Activated CD4-positive, alpha-beta T cell treated with anti-CD3 and anti-CD28 coated beads for 36 hours (primary cell): ENCODE measurements around the gene CD300LF. TPM values are rescaled to one million over a fixed set of nuclear protein-coding genes. Genes with fewer than 3 reads are reported as not detected.

Experiments used
- ATAC-seq: fragments of 200-7000 bp; cut with Tn5 transposase; one replicate; pipeline ENCODE4 v1.10.0; 2021; ENCODE audit warnings: mild to moderate bottlenecking, moderate library complexity
- CTCF ChIA-PET: fragments of 350-600 bp; sonication (Branson Sonifier 250); formaldehyde crosslinking; loops from one replicate; lab custom pipeline; 2021; ENCODE audit warnings: antibody characterized with exemption; lab: Charles Lee
- POLR2A ChIA-PET: fragments of 350-600 bp; sonication (Branson Sonifier 250); formaldehyde crosslinking; loops from one replicate; lab custom pipeline; 2021; ENCODE audit warnings: antibody characterized with exemption, inconsistent platforms; lab: Charles Lee
- DNase-seq: peaks from one replicate; pipeline ENCODE4 v3.0.0-alpha.2; 2020
- H3K27ac Mint-ChIP-seq: one replicate; pipeline ENCODE4 v1.8.0; 2021; ENCODE audit warnings: mixed read lengths
- H3K27me3 Mint-ChIP-seq: one replicate; pipeline ENCODE4 v1.8.0; 2021; ENCODE audit warnings: mixed read lengths
- H3K36me3 Mint-ChIP-seq: one replicate; pipeline ENCODE4 v1.8.0; 2021; ENCODE audit warnings: low read depth, mixed read lengths
- H3K4me1 Mint-ChIP-seq: one replicate; pipeline ENCODE4 v1.8.0; 2021; ENCODE audit warnings: mixed read lengths
- H3K4me3 Mint-ChIP-seq: one replicate; pipeline ENCODE4 v1.8.0; 2021; ENCODE audit warnings: mild to moderate bottlenecking, moderate library complexity, mixed read lengths
- H3K9me3 Mint-ChIP-seq: one replicate; pipeline ENCODE4 v1.8.0; 2021; ENCODE audit warnings: low read depth, mixed read lengths
- intact Hi-C, 2 experiments: fragments of 100-400 bp; cut with DNase I in 1 of 2; cut with micrococcal nuclease in 1 of 2; formaldehyde crosslinking; loops; one replicate each; pipeline versions ENCODE4 v1.14.2 to v1.15.1; 2022 to 2024; cut with DNase I, micrococcal nuclease
- total RNA-seq, 2 experiments: library from RNA; stranded (reverse); gene quantifications; one replicate each; pipeline ENCODE4 v1.2.3, GENCODE V29; 2021

The CD300LF gene
- total RNA-seq: not detected

GRCh38 chr17:74712756-74713155 is at the start of gene CD300LF:
Gene CD300LF, minus strand, starts transcription at chr17:74712923. Its CDS starts 57 bp downstream, at chr17:74712866.
- ATAC-seq: no peak
- intact Hi-C loops: no loop called here
- Mint-ChIP-seq H3K27ac (no peak within 1 kb of the TSS), H3K4me1 (peaks cover 6% of the 10 kb centered on the region), H3K4me3 (no peak within 1 kb of the TSS), H3K27me3 (peaks cover 2% of the 10 kb centered on the region), H3K36me3 (no peaks in the 10 kb centered on the region), H3K9me3 (no peaks in the 10 kb centered on the region)
- ChIA-PET CTCF (no interaction called here), POLR2A (interaction anchor here (0.5 kb wide), 1 partner anchor 23 kb away, joined by 3 read pairs; no protein-coding TSS in a partner anchor)
- DNase-seq: no peak

- Mint-ChIP-seq H3K36me3 (peaks cover 16% of the 10 kb centered on the region), H3K4me3 (no peak overlapping the region), H3K9me3 (no peaks in the 10 kb centered on the region), H3K27ac (no peak overlapping the region), H3K27me3 (no peaks in the 10 kb centered on the region), H3K4me1 (peaks cover 44% of the 10 kb centered on the region)
- CTCF ChIA-PET: interaction anchor here (0.6 to 1.9 kb wide), 5 partner anchors 9 to 104 kb away, joined by 3 to 9 read pairs (median 4); no protein-coding TSS in a partner anchor
- POLR2A ChIA-PET: interaction anchor here (0.6 kb wide), 1 partner anchor 9 kb away, joined by 3 read pairs; no protein-coding TSS in a partner anchor
- DNase-seq (no peak), ATAC-seq (no peak)
- intact Hi-C loops: no loop called here
Observed at GRCh38 chr17:74761931-74762330, 49.2 kb upstream of the CD300LF start.

- intact Hi-C loops: no loop called here
- Mint-ChIP-seq H3K27ac (peak overlapping the region; percentile 3), H3K27me3 (no peaks in the 10 kb centered on the region), H3K4me1 (peaks cover 49% of the 10 kb centered on the region), H3K4me3 (no peak overlapping the region), H3K9me3 (no peaks in the 10 kb centered on the region), H3K36me3 (peaks cover 13% of the 10 kb centered on the region)
- ChIA-PET CTCF (interaction anchor here (1.0 to 8.2 kb wide), 6 partner anchors 9 to 103 kb away, joined by 3 to 82 read pairs (median 8); partner anchors contain the start of gene NHERF1), POLR2A (interaction anchor here (0.6 kb wide), 1 partner anchor 9 kb away, joined by 3 read pairs; no protein-coding TSS in a partner anchor)
- ATAC-seq (no peak), DNase-seq (no peak)
Observed at GRCh38 chr17:74761419-74761818, 48.7 kb upstream of the CD300LF start.

- H3K9me3 Mint-ChIP-seq: no peaks in the 10 kb centered on the region
- no peaks in the 10 kb centered on the region for H3K27me3 Mint-ChIP-seq
- intact Hi-C loops: no loop called here
- peaks cover 10% of the 10 kb centered on the region for H3K36me3 Mint-ChIP-seq
- DNase-seq (no peak), ATAC-seq (no peak)
- POLR2A ChIA-PET: interaction anchor here (1.1 kb wide), 1 partner anchor 23 kb away, joined by 3 read pairs; no protein-coding TSS in a partner anchor
- H3K27ac Mint-ChIP-seq: peak overlapping the region; percentile 83
- no peak overlapping the region for H3K4me3 Mint-ChIP-seq
- CTCF ChIA-PET: interaction anchor here (0.6 to 8.2 kb wide), 8 partner anchors 10 to 352 kb away, joined by 3 to 82 read pairs (median 5); partner anchors contain the start of gene NHERF1
- peaks cover 52% of the 10 kb centered on the region for H3K4me1 Mint-ChIP-seq
Observed at GRCh38 chr17:74760404-74761105, 47.8 kb upstream of the CD300LF start.

GRCh38 chr17:74759941-74760340 is 47.2 kb upstream of the CD300LF start:
- intact Hi-C loops: loop anchor here in 1 of 2 experiments (2.0 kb wide), 1 partner anchor 15 kb away; no protein-coding TSS in a partner anchor
- peaks cover 7% of the 10 kb centered on the region for H3K36me3 Mint-ChIP-seq
- no peak for ATAC-seq
- peak overlapping the region; percentile 83 for H3K27ac Mint-ChIP-seq
- H3K4me3 Mint-ChIP-seq: no peak overlapping the region
- ChIA-PET CTCF (interaction anchor here (0.5 to 8.2 kb wide), 11 partner anchors 10 to 289 kb away, joined by 3 to 82 read pairs (median 6); partner anchors contain the start of gene NHERF1), POLR2A (interaction anchor here (1.1 kb wide), 1 partner anchor 22 kb away, joined by 3 read pairs; no protein-coding TSS in a partner anchor)
- H3K27me3 Mint-ChIP-seq: no peaks in the 10 kb centered on the region
- no peak for DNase-seq
- no peaks in the 10 kb centered on the region for H3K9me3 Mint-ChIP-seq
- H3K4me1 Mint-ChIP-seq: peaks cover 58% of the 10 kb centered on the region

GRCh38 chr17:74759243-74759801 is 46.6 kb upstream of the CD300LF start:
- H3K4me3 Mint-ChIP-seq: peak overlapping the region; percentile 10

GRCh38 chr17:74758848-74759168 is 46.1 kb upstream of the CD300LF start:
- peak; percentile 62 for ATAC-seq
- POLR2A ChIA-PET: interaction anchor here (0.6 kb wide), 2 partner anchors 716 to 774 kb away, joined by 3 read pairs; no protein-coding TSS in a partner anchor
- no peaks in the 10 kb centered on the region for H3K9me3 Mint-ChIP-seq
- intact Hi-C loops: loop anchor here (1.0 to 2.0 kb wide), 2 partner anchors 9 to 14 kb away; no protein-coding TSS in a partner anchor
- no peaks in the 10 kb centered on the region for H3K27me3 Mint-ChIP-seq
- peak; percentile 64 for DNase-seq
- CTCF ChIA-PET: interaction anchor here (0.8 to 8.2 kb wide), 11 partner anchors 12 to 192 kb away, joined by 3 to 82 read pairs (median 5); partner anchors contain the start of genes NAT9 and NHERF1
- H3K36me3 Mint-ChIP-seq: peaks cover 8% of the 10 kb centered on the region
- H3K27ac Mint-ChIP-seq: peak overlapping the region; percentile 82
- H3K4me1 Mint-ChIP-seq: peaks cover 68% of the 10 kb centered on the region
- H3K4me3 Mint-ChIP-seq: peak overlapping the region; percentile 10

More at GRCh38 chr17:74759243-74759801, 46.6 kb upstream of the CD300LF start:
- ATAC-seq (peak; percentile 78), DNase-seq (peak; percentile 71)
- Mint-ChIP-seq H3K27ac (peak overlapping the region; percentile 83), H3K4me1 (peaks cover 64% of the 10 kb centered on the region), H3K9me3 (no peaks in the 10 kb centered on the region), H3K27me3 (no peaks in the 10 kb centered on the region), H3K36me3 (peaks cover 8% of the 10 kb centered on the region)
- ChIA-PET POLR2A (interaction anchor here (0.6 to 1.1 kb wide), 3 partner anchors 21 to 774 kb away, joined by 3 read pairs; no protein-coding TSS in a partner anchor), CTCF (interaction anchor here (0.5 to 8.2 kb wide), 14 partner anchors 11 to 210 kb away, joined by 3 to 82 read pairs (median 5); partner anchors contain the start of genes NAT9 and NHERF1)
- intact Hi-C loops: loop anchor here in 1 of 2 experiments (2.0 kb wide), 1 partner anchor 15 kb away; no protein-coding TSS in a partner anchor

GRCh38 chr17:74757931-74758847 is 45.5 kb upstream of the CD300LF start:
- Mint-ChIP-seq H3K27ac (peak overlapping the region; percentile 82), H3K27me3 (no peaks in the 10 kb centered on the region), H3K9me3 (no peaks in the 10 kb centered on the region), H3K4me1 (peaks cover 74% of the 10 kb centered on the region), H3K36me3 (peaks cover 12% of the 10 kb centered on the region), H3K4me3 (no peak overlapping the region)
- POLR2A ChIA-PET: interaction anchor here (0.6 kb wide), 1 partner anchor 32 kb away, joined by 3 read pairs; no protein-coding TSS in a partner anchor
- ATAC-seq: no peak
- CTCF ChIA-PET: interaction anchor here (0.7 to 8.2 kb wide), 9 partner anchors 11 to 290 kb away, joined by 3 to 82 read pairs (median 4); partner anchors contain the start of gene NHERF1
- no peak for DNase-seq
- intact Hi-C loops: loop anchor here (1.0 to 2.0 kb wide), 2 partner anchors 8 to 13 kb away; no protein-coding TSS in a partner anchor

- H3K27ac Mint-ChIP-seq: peak overlapping the region; percentile 37
Observed at GRCh38 chr17:74757502-74757901, 44.8 kb upstream of the CD300LF start.

GRCh38 chr17:74756891-74757290 is 44.2 kb upstream of the CD300LF start:
- Mint-ChIP-seq H3K4me1 (peaks cover 87% of the 10 kb centered on the region), H3K27me3 (no peaks in the 10 kb centered on the region), H3K36me3 (peaks cover 20% of the 10 kb centered on the region), H3K9me3 (no peaks in the 10 kb centered on the region), H3K4me3 (no peak overlapping the region), H3K27ac (peak overlapping the region; percentile 63)
- DNase-seq (no peak), ATAC-seq (no peak)
- ChIA-PET CTCF (interaction anchor here (1.2 to 8.2 kb wide), 5 partner anchors 9 to 100 kb away, joined by 3 to 82 read pairs (median 15); partner anchors contain the start of gene NHERF1), POLR2A (interaction anchor here (0.5 kb wide), 1 partner anchor 18 kb away, joined by 6 read pairs; no protein-coding TSS in a partner anchor)
- intact Hi-C loops: no loop called here

More at GRCh38 chr17:74757502-74757901, 44.8 kb upstream of the CD300LF start:
- intact Hi-C loops: no loop called here
- peaks cover 16% of the 10 kb centered on the region for H3K36me3 Mint-ChIP-seq
- CTCF ChIA-PET: interaction anchor here (0.7 to 8.2 kb wide), 3 partner anchors 10 to 291 kb away, joined by 3 to 82 read pairs (median 48); partner anchors contain the start of gene NHERF1
- peaks cover 81% of the 10 kb centered on the region for H3K4me1 Mint-ChIP-seq
- H3K27me3 Mint-ChIP-seq: no peaks in the 10 kb centered on the region
- ATAC-seq: no peak
- H3K9me3 Mint-ChIP-seq: no peaks in the 10 kb centered on the region
- POLR2A ChIA-PET: interaction anchor here (0.6 kb wide), 1 partner anchor 32 kb away, joined by 3 read pairs; no protein-coding TSS in a partner anchor
- no peak overlapping the region for H3K4me3 Mint-ChIP-seq
- DNase-seq: no peak
